GM19193 (cell line): Measurements from ENCODE around the gene EDC3.

Experiments used
- POLR2A ChIP-seq: IDR thresholded peaks from 4 replicates; pipeline ENCODE4 v1.6.1; 2011; ENCODE audit not compliant: insufficient read depth, insufficient read length; ENCODE audit errors: extremely low read depth

EDC3 gene, protein sequence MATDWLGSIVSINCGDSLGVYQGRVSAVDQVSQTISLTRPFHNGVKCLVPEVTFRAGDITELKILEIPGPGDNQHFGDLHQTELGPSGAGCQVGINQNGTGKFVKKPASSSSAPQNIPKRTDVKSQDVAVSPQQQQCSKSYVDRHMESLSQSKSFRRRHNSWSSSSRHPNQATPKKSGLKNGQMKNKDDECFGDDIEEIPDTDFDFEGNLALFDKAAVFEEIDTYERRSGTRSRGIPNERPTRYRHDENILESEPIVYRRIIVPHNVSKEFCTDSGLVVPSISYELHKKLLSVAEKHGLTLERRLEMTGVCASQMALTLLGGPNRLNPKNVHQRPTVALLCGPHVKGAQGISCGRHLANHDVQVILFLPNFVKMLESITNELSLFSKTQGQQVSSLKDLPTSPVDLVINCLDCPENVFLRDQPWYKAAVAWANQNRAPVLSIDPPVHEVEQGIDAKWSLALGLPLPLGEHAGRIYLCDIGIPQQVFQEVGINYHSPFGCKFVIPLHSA

DNA sequence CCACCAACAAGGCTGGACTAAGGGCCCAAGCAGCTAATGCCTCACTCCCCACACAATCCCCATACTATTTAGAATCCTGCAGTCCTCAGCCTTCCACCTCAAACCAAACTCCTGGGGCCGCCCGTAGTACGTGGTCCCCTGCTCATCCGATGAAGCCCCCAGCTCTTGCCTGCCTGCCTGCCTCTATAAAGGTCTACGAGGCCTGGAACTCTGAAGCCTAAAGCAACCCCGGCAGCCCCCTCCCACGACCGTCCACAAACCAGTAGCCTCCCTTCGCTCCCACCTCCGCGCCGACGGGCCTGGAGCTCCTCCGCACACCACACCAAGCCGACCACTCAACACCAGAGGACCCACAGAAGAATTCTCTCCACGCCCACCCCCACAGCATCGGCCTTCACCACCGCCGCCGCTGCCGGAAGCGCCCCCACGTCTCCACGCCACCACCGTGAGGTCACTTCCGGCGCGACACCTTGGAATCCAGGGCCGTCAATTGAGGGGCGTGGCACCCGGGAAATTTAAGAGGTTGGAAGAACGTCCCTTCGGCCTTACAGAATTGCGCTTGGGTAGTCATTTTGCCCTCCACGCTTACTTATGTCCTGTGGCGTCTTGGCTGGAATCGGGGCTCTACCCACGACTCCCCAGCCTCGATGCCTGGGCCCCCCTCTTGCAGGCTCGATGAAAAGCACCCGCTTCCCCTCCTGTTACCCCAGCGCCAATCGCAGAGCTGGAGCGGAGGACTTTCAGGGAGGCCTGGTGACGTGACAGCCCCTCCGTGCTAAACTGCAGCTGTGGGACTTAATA is at the start of gene EDC3:
Gene EDC3 (minus strand): TSS at position 428 of the 801 bp plus-strand sequence. CDS start 20,900 bp downstream, outside the sequence.
- TF ChIP-seq POLR2A = peak; percentile 75

DNA sequence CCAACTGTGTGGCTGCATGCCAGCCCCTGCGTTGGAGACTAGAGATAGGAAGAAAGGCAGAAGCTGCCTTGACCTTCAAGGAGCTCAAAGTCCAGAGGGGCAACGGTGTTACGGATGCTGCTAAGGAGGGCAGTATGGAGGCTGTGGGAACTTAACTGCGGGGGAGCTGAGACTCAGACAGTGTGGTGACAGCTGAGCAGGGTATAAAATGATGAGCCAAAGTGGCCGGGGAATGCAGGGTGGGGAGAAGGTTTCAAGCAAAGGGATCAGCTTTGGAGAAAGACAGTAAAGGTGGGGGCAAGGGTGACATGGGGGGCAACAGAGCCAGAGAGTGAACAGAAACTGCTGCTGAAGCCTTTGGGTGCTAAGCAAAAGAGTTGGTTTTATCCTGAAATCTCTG is 46.6 kb upstream of the EDC3 start:
- TF ChIP-seq POLR2A = no peak

DNA sequence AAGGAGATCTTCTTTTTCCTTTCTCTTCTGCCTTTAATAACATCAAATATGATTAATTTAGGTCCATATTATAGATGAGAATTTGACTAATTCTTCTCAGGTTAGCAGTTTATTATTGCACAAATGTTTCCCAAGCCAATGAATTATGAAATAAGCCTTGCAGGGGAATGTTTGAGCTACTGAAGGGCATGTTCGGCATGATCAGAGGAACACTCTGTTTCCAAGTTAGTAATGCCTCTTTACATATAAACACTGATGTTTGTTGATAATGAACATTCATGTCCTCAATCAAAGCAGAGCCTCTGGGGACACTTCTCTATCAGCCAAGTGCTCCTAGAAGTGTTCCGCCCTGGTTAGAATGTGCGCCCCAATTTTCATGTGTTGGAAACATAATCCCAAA is 39.5 kb upstream of the EDC3 start:
- TF ChIP-seq POLR2A = no peak

DNA sequence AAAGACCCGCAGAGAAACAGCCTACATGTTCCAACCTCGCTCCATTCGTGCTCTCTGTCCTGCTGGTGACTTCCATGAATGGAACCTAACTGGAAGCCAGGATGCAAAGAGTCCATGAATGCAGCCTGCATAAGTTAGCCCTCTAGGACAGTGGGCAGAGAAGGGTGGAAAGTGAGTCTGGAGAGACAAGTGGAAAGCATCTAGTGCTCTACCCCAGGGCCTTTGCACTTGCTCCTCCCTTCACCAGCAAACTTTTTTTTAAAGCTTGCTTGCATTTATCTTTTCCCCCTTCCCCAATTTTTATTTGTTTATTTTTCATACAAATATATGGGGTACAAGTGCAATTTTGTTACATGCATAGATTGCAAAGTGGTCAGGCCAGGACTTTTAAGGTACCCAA is 37.4 kb upstream of the EDC3 start:
- no peak for TF ChIP-seq POLR2A

DNA sequence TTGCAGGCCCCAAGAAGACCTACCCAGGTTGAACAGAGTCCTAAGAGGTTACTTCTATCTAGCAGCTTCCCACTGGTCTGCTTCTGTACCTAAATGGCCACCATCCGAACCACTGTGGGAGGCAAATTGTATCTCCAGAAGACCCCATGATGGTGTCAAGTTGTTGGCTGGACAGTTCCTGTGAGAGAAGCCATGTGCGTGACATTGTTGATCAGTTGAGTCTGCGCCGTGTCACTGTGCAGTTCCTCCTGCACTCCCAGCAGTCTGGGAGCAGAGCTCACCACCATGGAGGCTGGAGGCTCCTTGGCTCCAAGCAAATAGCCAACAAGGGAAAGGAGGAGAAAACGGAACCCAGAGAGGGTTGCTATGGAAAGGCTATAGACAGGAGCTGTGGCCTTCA is 37.0 kb upstream of the EDC3 start:
- no peak for TF ChIP-seq POLR2A

DNA sequence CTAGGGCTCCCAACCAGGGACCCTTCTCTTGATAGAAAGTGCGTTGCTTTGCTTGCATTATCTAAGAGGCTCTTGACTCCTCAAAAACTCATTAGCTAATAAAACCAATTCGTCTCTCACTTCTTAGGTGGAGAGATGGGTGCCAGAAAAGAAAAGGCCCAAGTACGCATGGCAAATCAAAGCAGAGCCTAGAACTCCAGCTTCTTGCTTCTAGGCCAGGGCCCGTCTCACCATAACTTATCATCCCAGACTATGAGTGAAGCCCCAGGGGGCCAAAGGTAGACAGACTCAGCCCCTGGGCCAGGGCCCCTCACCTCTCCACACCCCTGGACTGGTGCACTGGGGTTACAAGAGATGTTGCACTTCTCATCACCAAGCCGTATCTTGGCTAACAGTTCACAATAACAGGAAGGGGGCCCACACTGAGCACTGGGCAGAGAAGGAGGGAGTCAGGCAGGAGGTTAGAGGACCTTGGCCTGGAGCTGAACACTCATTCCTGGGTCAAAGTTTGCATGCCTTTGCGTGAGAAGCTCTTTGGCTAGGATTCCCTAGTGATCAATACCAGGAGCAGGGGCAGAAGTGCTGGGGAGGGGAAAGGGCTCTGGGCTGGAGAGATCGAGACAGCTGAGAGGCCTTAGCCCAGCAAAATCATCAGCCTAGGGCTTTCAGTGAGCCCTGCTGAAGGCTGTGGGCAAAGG is 34.9 kb upstream of the EDC3 start:
- no peak for TF ChIP-seq POLR2A

DNA sequence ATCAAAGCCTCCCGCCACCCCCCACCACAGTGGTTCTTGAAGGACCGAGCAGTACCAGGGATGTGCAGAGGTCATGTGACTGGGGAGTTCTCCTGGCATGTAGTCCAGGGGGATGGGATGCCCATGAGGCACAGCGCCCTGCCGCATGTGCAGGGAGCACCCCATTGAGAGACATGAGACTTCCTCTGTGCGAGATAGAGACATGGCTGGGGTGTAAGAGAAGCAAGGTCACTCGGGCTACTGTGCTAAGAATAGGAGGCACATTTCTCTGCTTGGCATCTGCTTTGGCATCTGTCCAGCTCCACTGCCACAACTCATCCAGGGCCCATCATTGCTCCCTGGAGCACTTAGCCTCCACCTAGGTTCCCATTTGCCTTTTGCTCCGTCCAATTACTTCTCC is 31.9 kb upstream of the EDC3 start:
- no peak for TF ChIP-seq POLR2A

DNA sequence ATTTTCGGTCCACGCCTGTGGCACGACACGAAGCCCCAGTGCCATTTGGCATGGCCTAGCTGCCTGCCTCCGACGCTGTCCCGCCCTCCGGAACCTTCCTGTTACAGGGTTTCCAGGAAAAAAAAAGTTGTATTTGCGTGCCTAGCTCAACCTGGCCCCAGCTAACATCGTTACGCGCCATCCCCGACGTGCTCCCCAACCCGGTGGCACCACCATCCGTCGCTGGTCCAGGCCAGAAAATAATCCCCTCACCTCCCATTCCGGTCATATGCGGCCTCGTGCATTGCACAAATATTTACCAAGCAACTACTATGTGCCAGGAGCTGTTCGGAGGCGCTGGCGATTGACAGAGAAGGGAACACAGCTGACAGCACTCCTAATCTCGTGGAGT is 30.9 kb upstream of the EDC3 start:
- TF ChIP-seq POLR2A = no peak

DNA sequence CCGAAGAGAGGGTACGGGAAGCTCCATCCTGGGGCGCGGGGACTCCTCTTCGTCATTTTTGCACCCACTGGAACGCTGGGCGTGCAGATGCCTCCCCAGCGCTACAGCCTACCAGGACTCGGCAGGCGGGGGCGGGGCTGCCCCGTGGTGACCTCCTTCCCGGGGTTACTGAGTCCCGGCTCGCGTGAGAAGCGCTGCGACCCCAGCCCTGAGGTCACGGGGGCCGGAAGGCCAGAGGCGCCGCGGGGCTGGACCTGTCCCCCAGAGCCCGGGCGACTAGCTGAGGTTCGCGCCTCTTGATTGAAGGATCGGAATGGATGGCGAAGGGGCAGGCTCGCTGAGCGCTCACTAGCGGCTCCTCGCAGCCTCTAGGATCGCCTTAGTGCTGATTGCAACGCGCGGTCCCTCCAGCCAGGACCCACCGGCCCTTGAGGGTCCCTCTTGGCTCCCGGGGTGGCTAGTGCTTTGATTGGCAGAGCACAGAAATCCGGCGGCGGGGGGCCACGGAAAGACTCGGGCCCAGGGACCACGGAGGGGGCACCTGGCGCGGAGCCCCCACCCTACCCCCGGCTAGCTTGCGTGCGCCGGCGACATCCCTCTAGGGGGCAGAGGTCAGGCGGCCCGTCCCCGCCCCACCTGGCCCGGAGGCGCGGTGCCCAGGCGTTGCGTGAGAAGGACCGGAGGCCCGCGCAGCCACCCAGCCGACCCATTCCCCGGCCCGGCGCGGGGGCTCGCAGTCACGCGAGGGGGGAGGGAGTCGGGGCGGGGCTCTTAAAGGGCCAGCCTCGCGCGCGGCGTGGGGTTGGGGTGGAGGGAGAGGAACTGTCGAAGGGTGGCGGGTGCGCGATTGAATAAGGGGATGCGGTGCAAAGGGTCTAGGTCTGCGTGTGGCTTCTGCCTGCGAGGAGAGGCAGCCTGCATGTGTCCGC is 30.3 kb upstream of the EDC3 start:
- TF ChIP-seq POLR2A = no peak

DNA sequence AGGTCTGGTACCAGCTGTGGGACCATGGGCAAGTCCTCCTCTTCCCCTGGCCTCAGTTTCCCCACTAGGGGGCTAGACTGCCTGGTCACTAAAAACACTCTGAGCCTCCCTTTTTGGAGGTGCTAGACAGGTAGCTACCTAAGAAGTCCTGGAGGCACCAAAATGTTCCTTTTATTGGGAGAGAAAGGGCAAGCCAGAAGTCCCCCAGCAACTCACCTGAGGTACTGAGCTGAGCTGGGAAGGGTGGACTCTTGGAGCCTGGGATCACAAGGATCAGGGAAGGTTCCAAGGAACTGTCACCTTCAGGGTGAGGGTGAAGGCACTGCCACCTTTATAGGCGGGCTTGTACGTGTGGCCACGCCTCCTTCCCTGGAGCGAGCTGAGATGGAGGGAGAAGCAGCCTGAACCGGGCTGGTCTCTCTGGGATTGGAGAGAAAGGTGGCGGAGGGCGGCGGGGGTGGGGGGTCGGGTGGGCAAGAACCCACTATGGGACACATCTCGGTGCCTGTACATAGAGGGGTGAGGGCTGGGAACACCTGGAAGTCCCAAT is 29.5 kb upstream of the EDC3 start, which contains the start of gene CYP1A1:
Gene CYP1A1 (minus strand): TSS at position 304 of the 550 bp plus-strand sequence. CDS start 2,431 bp downstream, outside the sequence.
- TF ChIP-seq POLR2A = no peak

DNA sequence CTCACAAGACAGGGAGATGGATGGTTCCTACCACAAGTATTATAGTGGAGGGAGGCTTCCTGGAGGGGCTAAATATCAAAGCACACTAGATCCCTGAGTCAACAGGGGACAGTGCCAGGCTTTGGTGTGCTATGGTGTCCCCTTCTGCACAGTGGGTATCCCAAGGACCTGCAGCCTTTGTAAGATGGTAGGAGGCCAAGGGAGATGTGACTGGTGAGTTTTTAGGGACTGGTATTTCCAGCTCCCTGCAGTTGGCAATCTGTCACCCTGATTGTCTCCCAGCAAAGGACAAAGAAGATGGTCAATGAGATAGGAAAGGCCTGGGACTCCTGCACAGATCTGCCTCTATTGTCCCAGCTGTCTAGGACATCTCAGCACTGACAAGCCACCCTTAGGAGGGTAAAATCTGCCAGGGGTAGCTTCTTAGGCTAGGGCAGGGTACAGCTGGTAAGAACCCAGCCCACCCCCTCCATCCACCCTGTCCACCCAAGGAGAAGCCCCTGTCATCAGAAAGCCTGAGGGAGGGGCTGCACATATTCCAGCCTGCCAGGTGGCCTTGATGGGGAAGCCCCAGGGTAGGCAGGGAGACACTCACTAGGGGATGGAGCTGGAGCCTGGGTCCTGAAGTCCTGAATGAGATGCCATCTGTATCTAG is 28.9 kb upstream of the EDC3 start:
- TF ChIP-seq POLR2A = no peak

DNA sequence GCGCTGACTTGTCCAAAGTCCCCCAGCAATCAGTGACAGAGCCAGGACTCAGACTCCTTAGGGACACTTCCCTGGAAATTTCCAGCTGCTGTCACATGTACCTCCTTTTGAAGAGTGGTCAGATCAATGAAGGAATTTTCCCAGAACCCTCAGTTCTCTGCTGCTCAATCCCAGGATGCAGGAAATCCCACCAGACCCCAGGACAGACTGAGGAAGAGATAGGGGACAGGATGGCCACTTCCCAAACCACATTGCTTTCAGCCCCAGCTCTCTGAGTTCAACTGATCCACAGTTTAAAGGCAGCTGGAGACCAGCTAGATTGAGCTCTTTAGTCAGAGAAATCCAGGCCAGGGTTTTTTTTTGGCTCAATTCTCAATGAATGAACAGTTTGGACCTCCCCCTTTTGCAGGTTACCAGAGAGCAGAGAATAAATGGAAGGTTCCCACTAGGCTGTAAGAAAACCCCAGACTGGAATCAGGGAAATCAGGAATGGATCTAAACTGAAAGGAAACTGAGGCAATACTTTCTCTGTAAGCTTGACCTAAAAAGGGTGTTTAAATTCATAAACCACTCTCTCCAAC is 28.0 kb upstream of the EDC3 start:
- TF ChIP-seq POLR2A = no peak

DNA sequence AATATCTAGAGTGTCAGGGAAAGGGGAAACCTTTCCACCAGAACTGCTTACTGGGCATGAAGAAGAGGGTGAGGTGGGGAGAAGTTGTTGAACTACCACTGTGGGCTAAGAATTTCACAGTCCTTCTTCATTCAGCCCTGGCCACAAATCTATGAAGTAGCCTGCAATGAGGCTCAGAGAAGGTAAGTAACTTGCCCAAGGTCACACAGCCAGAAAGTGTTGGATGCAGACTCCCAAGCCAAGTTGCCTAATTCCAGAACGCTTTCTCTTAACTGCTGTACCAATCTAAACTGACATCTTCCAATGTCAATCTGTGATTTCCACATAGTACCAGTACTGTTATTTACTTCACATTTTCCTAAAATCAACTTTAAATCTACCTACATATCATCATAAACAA is 27.4 kb upstream of the EDC3 start:
- no peak for TF ChIP-seq POLR2A
